K562 (cell line): ENCODE measurements around the gene LMAN2. TPM values are rescaled to one million over a fixed set of nuclear protein-coding genes. Genes with fewer than 3 reads are reported as not detected.
A peak's percentile ranks its signal among the peaks of the same experiment; 100 is the strongest.

Experiments used
- ATF7 ChIP-seq: fragments of 450-650 bp; IDR thresholded peaks from 2 replicates; pipeline ENCODE4 v1.7.1; 2014; ENCODE audit warnings: mild to moderate bottlenecking, moderate library complexity
- CHD1 ChIP-seq: fragments of 200-600 bp; sonication (generic); IDR thresholded peaks from one replicate; pipeline ENCODE4 v1.6.1; 2012; ENCODE audit warnings: mild to moderate bottlenecking, moderate library complexity, low read length, inconsistent platforms
- DPF2 ChIP-seq: fragments of 450-650 bp; IDR thresholded peaks from 2 replicates; pipeline ENCODE4 v1.6.1; 2016
- EP300 ChIP-seq: IDR thresholded peaks from 2 replicates; pipeline ENCODE4 v1.6.1; 2012; ENCODE audit warnings: low read length, improper control_type of control experiment
- ERF ChIP-seq: fragments of 450-650 bp; formaldehyde crosslinking; IDR thresholded peaks from 2 replicates; pipeline ENCODE4 v1.4.0; 2020; ENCODE audit warnings: mild to moderate bottlenecking, mixed read lengths
- ESRRA ChIP-seq: fragments of 450-650 bp; IDR thresholded peaks from 2 replicates; pipeline ENCODE4 v1.6.1; 2014; ENCODE audit warnings: low read depth, mild to moderate bottlenecking, moderate library complexity, borderline replicate concordance
- EWSR1 ChIP-seq: fragments of 450-650 bp; IDR thresholded peaks from 2 replicates; pipeline ENCODE4 v1.6.1; 2018; ENCODE audit warnings: borderline replicate concordance, mild to moderate bottlenecking, low read depth, moderate library complexity; ENCODE audit not compliant: partially characterized antibody
- HDAC1 ChIP-seq, 2 experiments: fragments of 450-650 bp; IDR thresholded peaks; 2 replicates each; pipeline ENCODE4 v1.6.1; 2016 to 2017; ENCODE audit warnings: inconsistent platforms in 1 of 2, mild to moderate bottlenecking in 1 of 2, moderate library complexity in 1 of 2
- HDAC2 ChIP-seq: fragments of 450-650 bp; IDR thresholded peaks from 2 replicates; pipeline ENCODE4 v1.6.1; 2016; ENCODE audit warnings: mild to moderate bottlenecking
- HNRNPK ChIP-seq: fragments of 200-400 bp; formaldehyde crosslinking; IDR thresholded peaks from one replicate; pipeline ENCODE4 v1.6.1; 2018; ENCODE audit warnings: mild to moderate bottlenecking, low read depth, low read length; ENCODE audit not compliant: poor library complexity, severe bottlenecking
- PHF20 ChIP-seq: fragments of 450-650 bp; IDR thresholded peaks from 2 replicates; pipeline ENCODE4 v1.6.1; 2018; ENCODE audit not compliant: partially characterized antibody
- RBM34 ChIP-seq: fragments of 200-400 bp; formaldehyde crosslinking; IDR thresholded peaks from 2 replicates; pipeline ENCODE4 v1.6.1; 2018; ENCODE audit warnings: low read length, borderline replicate concordance; ENCODE audit not compliant: insufficient read depth
- RFX5 ChIP-seq: IDR thresholded peaks from 2 replicates; pipeline ENCODE4 v1.6.1; 2011; ENCODE audit warnings: low read depth, mild to moderate bottlenecking, improper control_type of control experiment, low read length
- SPI1 ChIP-seq: IDR thresholded peaks from 2 replicates; pipeline ENCODE4 v1.6.1; 2011; ENCODE audit warnings: low read depth, low read length, control low read depth, borderline replicate concordance
- SRF ChIP-seq, 2 experiments: fragments of 250-450, 450-650 bp in 1 of 2; sonication (Bioruptor Pico) in 1 of 2; sonication (generic) in 1 of 2; formaldehyde crosslinking; IDR thresholded peaks; 2 replicates each; pipeline versions ENCODE4 v1.5.0 to v1.5.1; 2020 to 2022; ENCODE audit warnings: mild to moderate bottlenecking in 1 of 2, missing genetic modification reagents in 1 of 2
- TCF7L2 ChIP-seq: fragments of 150-350 bp; IDR thresholded peaks from 2 replicates; pipeline ENCODE4 v1.6.1; 2016; ENCODE audit warnings: low read depth, mild to moderate bottlenecking, low read length, moderate library complexity
- ZBTB9 ChIP-seq: fragments of 450-650 bp; formaldehyde crosslinking; IDR thresholded peaks from 2 replicates; pipeline ENCODE4 v1.4.0; 2020; ENCODE audit warnings: mild to moderate bottlenecking, moderate library complexity
- ZEB2 ChIP-seq: fragments of 450-650 bp; IDR thresholded peaks from 2 replicates; pipeline ENCODE4 v1.6.1; 2016
- ZHX1 ChIP-seq: fragments of 150-350 bp; conservative IDR thresholded peaks from 2 replicates; pipeline ENCODE4 v1.6.1; 2014; ENCODE audit warnings: low read length
- ZKSCAN3 ChIP-seq: fragments of 250-450 bp; sonication (Bioruptor Pico); IDR thresholded peaks from 2 replicates; pipeline ENCODE4 v1.4.0; 2020
- ZNF12 ChIP-seq: sonication (generic); formaldehyde crosslinking; IDR thresholded peaks from 2 replicates; pipeline ENCODE4 v1.4.0; 2020; ENCODE audit warnings: mild to moderate bottlenecking, missing genetic modification reagents
- ZNF134 ChIP-seq: fragments of 250-450 bp; sonication (Bioruptor Pico); conservative IDR thresholded peaks from 2 replicates; pipeline ENCODE4 v1.4.0; 2020
- ZNF512 ChIP-seq: IDR thresholded peaks from 2 replicates; pipeline ENCODE4 v1.6.1; 2016; ENCODE audit warnings: missing genetic modification characterization, missing compliant biosample characterization
- ZNF551 ChIP-seq: fragments of 250-450 bp; sonication (Bioruptor Pico); IDR thresholded peaks from 2 replicates; pipeline ENCODE4 v1.5.0; 2021; ENCODE audit warnings: mild to moderate bottlenecking, moderate library complexity
- ZNF586 ChIP-seq: fragments of 450-650 bp; formaldehyde crosslinking; conservative IDR thresholded peaks from 2 replicates; pipeline ENCODE4 v1.4.0; 2020; ENCODE audit warnings: mild to moderate bottlenecking, moderate library complexity
- ZSCAN29 ChIP-seq: fragments of 450-650 bp; IDR thresholded peaks from 2 replicates; pipeline ENCODE4 v1.6.1; 2017
- polyA plus RNA-seq, 8 experiments: library from polyadenylated mRNA; depleted of rRNA in 4 of 8; stranded (reverse) in 5 of 8; unstranded in 3 of 8; fragments of >200 nt; fragmentation: Nextera tagmentation in 2 of 8; fragmentation: Illumina TruSeq in 1 of 8; extraction: Ambion mirVana in 2 of 8; extraction: Trizol in 1 of 8; gene quantifications; 2 replicates each; pipeline versions ENCODE4 v1.2.1 to v1.2.3, GENCODE V29; 2011 to 2014; ENCODE audit warnings: inconsistent platforms in 1 of 8, missing spikeins in 1 of 8
- total RNA-seq, 7 experiments: library from RNA; depleted of rRNA in 6 of 7; stranded (reverse); fragments of >200 nt in 6 of 7; fragmentation: Illumina TruSeq in 2 of 7; extraction: Trizol in 2 of 7; gene quantifications; 2 replicates each; pipeline versions ENCODE4 v1.2.1 to v1.2.3, GENCODE V29; 2011 to 2021; ENCODE audit warnings: low replicate concordance in 1 of 7

Gene LMAN2
- total and polyA plus RNA-seq, 9 of the 15 experiments (the other 6 are each of a cell fraction or from before 2014, with no cell fraction given), result 2.7 to 254 (median 136) TPM

GRCh38 chr5:177366528-177367322, 15.3 kb upstream of the LMAN2 start (continued):
- TF ChIP-seq ZHX1, result no peak
- TF ChIP-seq ESRRA, result no peak
- peak; percentile 54 for TF ChIP-seq PHF20
- no peak for TF ChIP-seq ZSCAN29
- no peak for TF ChIP-seq HNRNPK
- no peak for TF ChIP-seq ZNF134 (CRISPR knock-in tag)
- TF ChIP-seq ZEB2, result no peak
- TF ChIP-seq RBM34, result no peak
- no peak for TF ChIP-seq ZNF12
- peak; percentile 77 for TF ChIP-seq DPF2
- no peak for TF ChIP-seq ERF (CRISPR knock-in tag)
- peak; percentile 16; the same call in 1 of the 2 replicates for TF ChIP-seq ZBTB9
- TF ChIP-seq TCF7L2, result no peak
- TF ChIP-seq SRF (CRISPR knock-in tag; IDR thresholded peaks at IDR 0.05), result peak in 1 of 2 experiments; percentile 11; a peak in 1 of 4 replicates
- no peak for TF ChIP-seq ZKSCAN3 (CRISPR knock-in tag)
- peak in 1 of 2 experiments; percentile 44; a peak in 1 of 4 replicates for TF ChIP-seq HDAC1 (IDR thresholded peaks at IDR 0.05)
- TF ChIP-seq ZNF512, result no peak
- no peak for TF ChIP-seq ZNF586 (CRISPR knock-in tag)
- no peak for TF ChIP-seq EWSR1
- no peak for TF ChIP-seq ZNF551 (CRISPR knock-in tag)
- peak; percentile 50; the same call in 1 of the 2 replicates for TF ChIP-seq SPI1
- no peak for TF ChIP-seq RFX5
- no peak for TF ChIP-seq CHD1
- TF ChIP-seq ATF7, result no peak; the same call in 1 of the 2 replicates
- no peak for TF ChIP-seq EP300
- TF ChIP-seq HDAC2, result no peak
